ENCODE data around the gene MAPK6. TPM values are rescaled to one million over a fixed set of nuclear protein-coding genes. Genes with fewer than 3 reads are reported as not detected.

Gene MAPK6
- total and polyA plus RNA-seq, 9 of the 15 experiments (the other 6 are each of a cell fraction or from before 2014, with no cell fraction given), result 28.5 to 97.1 (median 74.0) TPM

DNA sequence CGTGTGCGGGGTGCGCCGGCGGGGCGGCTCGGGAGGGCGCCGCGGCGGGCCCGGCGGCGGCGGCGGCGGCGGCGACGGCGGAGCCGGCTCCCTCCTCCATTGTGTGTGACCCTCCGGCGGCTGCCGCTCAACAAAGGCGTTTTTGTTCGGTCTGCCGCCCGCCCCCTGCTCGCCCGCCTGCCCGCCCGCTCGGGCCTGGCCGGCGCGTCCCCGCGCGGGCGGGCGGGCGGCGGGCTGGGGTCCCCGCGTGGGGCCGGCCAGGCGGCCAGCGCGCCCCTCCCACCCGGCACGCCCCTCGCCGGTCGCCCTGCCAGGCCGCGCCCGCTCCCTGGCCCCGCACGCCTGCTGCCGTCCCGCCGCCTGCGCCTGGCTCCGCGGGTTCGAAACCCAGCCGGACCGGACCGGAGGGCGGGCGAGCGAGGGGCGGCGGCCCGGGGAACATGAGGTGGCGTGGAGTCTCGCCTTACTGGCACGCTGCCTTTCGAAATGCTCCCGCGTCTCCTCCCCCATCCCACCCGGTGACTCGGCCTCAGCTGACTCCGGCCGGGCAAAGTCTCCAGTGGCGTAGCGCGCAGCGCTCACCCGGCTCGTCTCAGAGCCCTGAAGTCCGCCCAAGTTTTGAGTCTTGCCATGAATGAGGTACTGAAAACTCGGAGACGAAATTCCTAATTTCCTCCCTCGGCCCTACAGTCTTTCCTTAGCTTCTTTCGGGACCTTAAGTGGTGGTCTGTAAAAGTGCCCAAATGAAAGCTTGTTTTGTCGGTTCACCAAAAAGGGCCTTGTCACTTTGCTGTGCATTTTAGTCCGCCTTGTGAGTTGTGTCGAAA, 588 bp downstream of the MAPK6 start (continued):
- TF ChIP-seq RBM15 (IDR thresholded peaks at IDR 0.05; ENCODE audit: insufficient read depth, low read length), result no peak
- TF ChIP-seq PHB (CRISPR knock-in tag; IDR thresholded peaks at IDR 0.05), result 0 out of 2 replicates have a peak, but pooled peaks have one; percentile 20
- TF ChIP-seq ZNF217 (CRISPR knock-in tag; IDR thresholded peaks at IDR 0.05), result no peak
- TF ChIP-seq NR2F6 (CRISPR knock-in tag; IDR thresholded peaks at IDR 0.05), result no peak
- TF ChIP-seq ARNT (IDR thresholded peaks at IDR 0.05), result no peak
- TF ChIP-seq ZNF12 (CRISPR knock-in tag; IDR thresholded peaks at IDR 0.05), result no peak
- TF ChIP-seq TCFL5 (CRISPR knock-in tag; conservative IDR thresholded peaks at IDR 0.05), result no peak
- no peak for TF ChIP-seq HOXB6 (CRISPR knock-in tag; IDR thresholded peaks at IDR 0.05; ENCODE audit: borderline replicate concordance)
- TF ChIP-seq SAFB2 (IDR thresholded peaks at IDR 0.05; ENCODE audit: borderline replicate concordance, low read depth, low read length, severe bottlenecking), result no peak
- TF ChIP-seq CC2D1A (IDR thresholded peaks at IDR 0.05), result no peak
- TF ChIP-seq ZNF253 (CRISPR knock-in tag; conservative IDR thresholded peaks at IDR 0.05), result no peak
- TF ChIP-seq, protein P1, sequence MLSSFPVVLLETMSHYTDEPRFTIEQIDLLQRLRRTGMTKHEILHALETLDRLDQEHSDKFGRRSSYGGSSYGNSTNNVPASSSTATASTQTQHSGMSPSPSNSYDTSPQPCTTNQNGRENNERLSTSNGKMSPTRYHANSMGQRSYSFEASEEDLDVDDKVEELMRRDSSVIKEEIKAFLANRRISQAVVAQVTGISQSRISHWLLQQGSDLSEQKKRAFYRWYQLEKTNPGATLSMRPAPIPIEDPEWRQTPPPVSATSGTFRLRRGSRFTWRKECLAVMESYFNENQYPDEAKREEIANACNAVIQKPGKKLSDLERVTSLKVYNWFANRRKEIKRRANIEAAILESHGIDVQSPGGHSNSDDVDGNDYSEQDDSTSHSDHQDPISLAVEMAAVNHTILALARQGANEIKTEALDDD (IDR thresholded peaks at IDR 0.05), result no peak
- TF ChIP-seq SMAD3 (CRISPR knock-in tag; conservative IDR thresholded peaks at IDR 0.05), result no peak
- peak; percentile 67 for TF ChIP-seq JUND (IDR thresholded peaks at IDR 0.05; ENCODE audit: borderline replicate concordance, low read depth, low read length)
- peak; percentile 48; the same call in 1 of the 3 replicates for TF ChIP-seq JUND (tag; IDR thresholded peaks at IDR 0.05; ENCODE audit: borderline replicate concordance, low read depth, low read length)
- TF ChIP-seq TOE1 (IDR thresholded peaks at IDR 0.05; ENCODE audit: borderline replicate concordance), result peak; percentile 70; the same call in 1 of the 2 replicates
- TF ChIP-seq TOE1 (CRISPR knock-in tag; IDR thresholded peaks at IDR 0.05; ENCODE audit: borderline replicate concordance, low read depth), result no peak
- no peak for TF ChIP-seq ZZZ3 (IDR thresholded peaks at IDR 0.05)
- TF ChIP-seq RBFOX2 (IDR thresholded peaks at IDR 0.05; ENCODE audit: low read depth, low read length), result peak; percentile 76
- TF ChIP-seq PRMT5 (CRISPR knock-in tag; IDR thresholded peaks at IDR 0.05), result no peak
- no peak for TF ChIP-seq ZNF76 (CRISPR knock-in tag; IDR thresholded peaks at IDR 0.05; ENCODE audit: borderline replicate concordance)
- no peak for TF ChIP-seq OTX1 (CRISPR knock-in tag; IDR thresholded peaks at IDR 0.05)
- no peak for TF ChIP-seq EHMT2 (IDR thresholded peaks at IDR 0.05)
- TF ChIP-seq, protein P2, sequence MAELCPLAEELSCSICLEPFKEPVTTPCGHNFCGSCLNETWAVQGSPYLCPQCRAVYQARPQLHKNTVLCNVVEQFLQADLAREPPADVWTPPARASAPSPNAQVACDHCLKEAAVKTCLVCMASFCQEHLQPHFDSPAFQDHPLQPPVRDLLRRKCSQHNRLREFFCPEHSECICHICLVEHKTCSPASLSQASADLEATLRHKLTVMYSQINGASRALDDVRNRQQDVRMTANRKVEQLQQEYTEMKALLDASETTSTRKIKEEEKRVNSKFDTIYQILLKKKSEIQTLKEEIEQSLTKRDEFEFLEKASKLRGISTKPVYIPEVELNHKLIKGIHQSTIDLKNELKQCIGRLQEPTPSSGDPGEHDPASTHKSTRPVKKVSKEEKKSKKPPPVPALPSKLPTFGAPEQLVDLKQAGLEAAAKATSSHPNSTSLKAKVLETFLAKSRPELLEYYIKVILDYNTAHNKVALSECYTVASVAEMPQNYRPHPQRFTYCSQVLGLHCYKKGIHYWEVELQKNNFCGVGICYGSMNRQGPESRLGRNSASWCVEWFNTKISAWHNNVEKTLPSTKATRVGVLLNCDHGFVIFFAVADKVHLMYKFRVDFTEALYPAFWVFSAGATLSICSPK (IDR thresholded peaks at IDR 0.05; ENCODE audit: borderline replicate concordance), result no peak
- TF ChIP-seq, protein P3, sequence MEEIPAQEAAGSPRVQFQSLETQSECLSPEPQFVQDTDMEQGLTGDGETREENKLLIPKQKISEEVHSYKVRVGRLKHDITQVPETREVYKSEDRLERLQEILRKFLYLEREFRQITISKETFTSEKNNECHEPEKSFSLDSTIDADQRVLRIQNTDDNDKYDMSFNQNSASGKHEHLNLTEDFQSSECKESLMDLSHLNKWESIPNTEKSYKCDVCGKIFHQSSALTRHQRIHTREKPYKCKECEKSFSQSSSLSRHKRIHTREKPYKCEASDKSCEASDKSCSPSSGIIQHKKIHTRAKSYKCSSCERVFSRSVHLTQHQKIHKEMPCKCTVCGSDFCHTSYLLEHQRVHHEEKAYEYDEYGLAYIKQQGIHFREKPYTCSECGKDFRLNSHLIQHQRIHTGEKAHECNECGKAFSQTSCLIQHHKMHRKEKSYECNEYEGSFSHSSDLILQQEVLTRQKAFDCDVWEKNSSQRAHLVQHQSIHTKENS (CRISPR knock-in tag; IDR thresholded peaks at IDR 0.05), result no peak
- TF ChIP-seq RUNX1 (IDR thresholded peaks at IDR 0.05; ENCODE audit: low read depth), result no peak
- no peak for TF ChIP-seq TGIF2 (CRISPR knock-in tag; IDR thresholded peaks at IDR 0.05)

Data from K562 (cell line).